T-cell (primary cell): ENCODE data around the gene RASA2. TPM values are rescaled to one million over a fixed set of nuclear protein-coding genes. Genes with fewer than 3 reads are reported as not detected.

Experiments
- ATAC-seq, 4 experiments: fragments of 200-7000 bp in 3 of 4; fragments of 150-1000 bp in 1 of 4; cut with Tn5 transposase; replicated peaks in 1 of 4; 1 replicate in 3 of 4; 2 replicates in 1 of 4; pipeline ENCODE4 v1.10.0; 2021; ENCODE audit warnings: moderate library complexity in 3 of 4, mild to moderate bottlenecking in 2 of 4, moderate number of reproducible peaks in 1 of 4
- CTCF ChIA-PET, 2 donors: fragments of 300-600 bp; sonication (Branson Sonifier 250); formaldehyde crosslinking; loops; one replicate each; lab custom pipeline; 2022; ENCODE audit warnings: antibody characterized with exemption in 2 of 2; lab: Charles Lee
- POLR2A ChIA-PET, 2 donors: fragments of 300-600 bp; sonication (Branson Sonifier 250); formaldehyde crosslinking; loops; one replicate each; lab custom pipeline; 2022; ENCODE audit warnings: antibody characterized with exemption in 2 of 2; lab: Charles Lee
- DNase-seq, 35 experiments: peaks; one replicate each; pipeline versions ENCODE4 v3.0.0 to v3.0.0-alpha.2; 2013 to 2023
- H3K27ac ChIP-seq: one replicate; pipeline ENCODE4 v1.5.1; 2013; ENCODE audit warnings: low read length
- H3K27me3 ChIP-seq, 2 experiments: replicated peaks in 1 of 2; 1 replicate in 1 of 2; 2 replicates in 1 of 2; pipeline versions ENCODE4 v1.6.1 to v1.7.0; 2013; ENCODE audit warnings: low read length in 1 of 2, mixed read lengths in 1 of 2; ENCODE audit not compliant: control insufficient read depth in 2 of 2, insufficient read depth in 2 of 2; ENCODE audit errors: extremely low read depth in 1 of 2
- H3K36me3 ChIP-seq, 2 donors: 1 replicate in 1 of 2; 2 replicates in 1 of 2; pipeline versions ENCODE4 v1.6.1 to v1.7.0; 2013; ENCODE audit warnings: low read length in 1 of 2; ENCODE audit not compliant: control insufficient read depth in 2 of 2, insufficient read depth in 1 of 2; ENCODE audit errors: extremely low read depth in 1 of 2
- H3K4me1 ChIP-seq, 2 experiments: 1 replicate in 1 of 2; 2 replicates in 1 of 2; pipeline versions ENCODE4 v1.6.1 to v1.7.0; 2013; ENCODE audit warnings: low read length in 2 of 2, mixed read lengths in 1 of 2; ENCODE audit not compliant: insufficient read depth in 2 of 2, control insufficient read depth in 1 of 2; ENCODE audit errors: extremely low read depth in 1 of 2
- H3K4me3 ChIP-seq, 2 donors: 1 replicate in 1 of 2; 2 replicates in 1 of 2; pipeline versions ENCODE4 v1.5.1 to v1.7.0; 2013; ENCODE audit warnings: mild to moderate bottlenecking in 2 of 2, low read length in 1 of 2, moderate library complexity in 1 of 2; ENCODE audit not compliant: control insufficient read depth in 1 of 2; ENCODE audit errors: extremely low read depth in 1 of 2
- H3K9me3 ChIP-seq: 2 replicates; pipeline ENCODE4 v1.7.0; 2013
- H3K27ac Mint-ChIP-seq, 2 donors: one replicate each; pipeline ENCODE4 v1.8.0; 2020 to 2021; ENCODE audit warnings: mild to moderate bottlenecking in 2 of 2, mixed read lengths in 2 of 2
- H3K27me3 Mint-ChIP-seq, 2 donors: one replicate each; pipeline ENCODE4 v1.8.0; 2021 to 2022; ENCODE audit warnings: mixed read lengths in 2 of 2
- H3K36me3 Mint-ChIP-seq: one replicate; pipeline ENCODE4 v1.8.0; 2021; ENCODE audit warnings: mixed read lengths
- H3K4me1 Mint-ChIP-seq, 3 donors: one replicate each; pipeline ENCODE4 v1.8.0; 2020 to 2022; ENCODE audit warnings: mixed read lengths in 3 of 3, mild to moderate bottlenecking in 1 of 3
- H3K4me3 Mint-ChIP-seq, 3 donors: one replicate each; pipeline ENCODE4 v1.8.0; 2020 to 2022; ENCODE audit warnings: mild to moderate bottlenecking in 3 of 3, mixed read lengths in 3 of 3, moderate library complexity in 3 of 3
- H3K9me3 Mint-ChIP-seq, 3 donors: one replicate each; pipeline ENCODE4 v1.8.0; 2020 to 2022; ENCODE audit warnings: mixed read lengths in 3 of 3
- whole genome bisulfite sequencing: methylation state at CpG from one replicate; pipeline ENCODE4 v1.1.5; 2013; ENCODE audit warnings: missing lambda C conversion rate; ENCODE audit not compliant: insufficient coverage; 5-methylcytosine and 5-hydroxymethylcytosine counted together
- total RNA-seq, 35 experiments: library from RNA in 6 of 35; stranded (reverse) in 6 of 35; fragments of 120-200 nt in 1 of 35; gene quantifications; one replicate each; pipeline versions ENCODE4 v1.2.1 to v1.2.4 and lab custom pipeline; 2013 to 2026

RASA2 gene
- total RNA-seq, 5 donors from 2014 or later (not counting 1 experiment from before 2014, with no cell fraction given) = 52.7 to 80.0 (median 62.6) TPM

DNA sequence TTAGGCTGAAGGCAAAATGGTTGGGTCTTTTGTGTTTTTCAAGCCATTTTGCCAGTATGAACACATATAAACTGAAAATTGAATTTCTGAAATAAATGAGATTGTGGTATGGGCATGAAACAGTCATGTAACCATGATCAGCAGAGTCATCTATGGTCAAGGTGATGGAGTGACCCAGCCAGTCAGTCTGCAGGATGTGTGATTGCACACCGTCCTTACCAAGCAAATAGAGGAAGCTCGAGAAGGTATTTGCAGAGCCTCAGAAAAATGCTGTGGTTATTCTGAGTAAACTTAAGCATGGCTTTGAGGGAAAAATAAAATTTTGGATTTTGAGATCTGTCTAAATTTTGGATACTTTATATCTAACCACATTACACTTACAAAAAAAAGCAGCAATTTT lies 155.4 kb downstream of the RASA2 start:
- DNase-seq (no peak), ATAC-seq (no peak)
- WGBS = 40% methylated on average over 1 of the region's 2 CpGs
- Histone ChIP-seq H3K27ac (no peak overlapping the region), H3K4me3 (no peak overlapping the region), H3K36me3 (no peaks in the 10 kb centered on the region), H3K9me3 (no peaks in the 10 kb centered on the region), H3K27me3 (peaks cover 0 to 4% of the 10 kb centered on the region in 2 experiments), H3K4me1 (no peaks in the 10 kb centered on the region)
- CTCF ChIA-PET = interaction anchor here in 1 of 2 donors (0.6 kb wide), 1 partner anchor 182 kb away, joined by 3 read pairs; no protein-coding TSS in a partner anchor
- Mint-ChIP-seq H3K27me3 (no peaks in the 10 kb centered on the region), H3K36me3 (no peaks in the 10 kb centered on the region), H3K9me3 (no peaks in the 10 kb centered on the region), H3K4me1 (no peaks in the 10 kb centered on the region), H3K4me3 (no peak overlapping the region), H3K27ac (no peak overlapping the region)
- POLR2A ChIA-PET = no interaction called here

DNA sequence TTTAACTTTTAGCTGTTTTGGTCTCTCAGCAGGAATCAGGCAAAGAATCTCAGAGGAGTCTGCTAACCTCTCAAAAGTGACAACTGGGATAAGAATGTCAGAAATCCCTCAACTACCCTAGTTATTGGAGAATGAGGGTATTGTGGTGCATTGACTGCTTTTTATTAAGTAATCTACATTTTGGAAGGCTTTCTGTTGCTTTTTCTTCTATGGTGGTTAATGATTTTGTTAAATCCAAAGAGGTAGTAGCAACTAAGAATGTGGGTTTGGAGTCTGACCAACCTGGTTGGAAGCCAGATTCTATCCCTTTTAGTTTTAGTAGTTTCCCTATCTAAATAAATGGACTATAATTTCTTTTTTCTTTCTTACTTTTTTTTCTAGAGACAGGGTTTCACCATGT lies 156.6 kb downstream of the RASA2 start:
- H3K27me3 ChIP-seq = peaks cover 0 to 4% of the 10 kb centered on the region in 2 experiments
- no peaks in the 10 kb centered on the region for H3K4me1 ChIP-seq

DNA sequence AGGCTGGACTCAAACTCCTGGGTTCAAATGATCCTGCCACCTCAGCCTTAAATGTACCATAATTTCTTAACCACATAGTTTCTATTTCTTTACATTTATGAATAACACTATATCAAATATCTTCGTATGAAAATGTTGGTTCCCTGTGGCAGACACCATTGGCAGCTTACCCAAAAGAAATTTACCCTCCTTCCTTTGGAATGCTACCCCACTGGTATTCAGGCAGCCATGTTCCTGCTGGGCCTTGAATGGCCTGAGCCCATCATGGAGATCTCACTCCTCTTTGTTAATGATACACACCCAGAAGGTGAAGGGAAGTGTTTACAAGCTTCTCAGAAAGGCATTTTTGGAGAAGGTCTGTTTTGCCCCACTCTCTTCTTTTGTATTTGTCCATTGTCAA lies 157.0 kb downstream of the RASA2 start:
- peaks cover 0 to 4% of the 10 kb centered on the region in 2 experiments for H3K27me3 ChIP-seq
- Mint-ChIP-seq H3K27me3 (no peaks in the 10 kb centered on the region), H3K27ac (no peak overlapping the region), H3K36me3 (no peaks in the 10 kb centered on the region), H3K4me3 (no peak overlapping the region), H3K4me1 (no peaks in the 10 kb centered on the region), H3K9me3 (no peaks in the 10 kb centered on the region)
- no peaks in the 10 kb centered on the region for H3K9me3 ChIP-seq
- no peak overlapping the region for H3K27ac ChIP-seq
- CTCF ChIA-PET = no interaction called here
- ATAC-seq (no peak), DNase-seq (no peak)
- POLR2A ChIA-PET = no interaction called here
- H3K4me1 ChIP-seq = no peaks in the 10 kb centered on the region
- no peak overlapping the region for H3K4me3 ChIP-seq
- WGBS = no CpG with 5 or more reads among the region's 1 CpG
- no peaks in the 10 kb centered on the region for H3K36me3 ChIP-seq

More for the DNA sequence above, 156.6 kb downstream of the RASA2 start:
- Mint-ChIP-seq H3K27ac (no peak overlapping the region), H3K27me3 (no peaks in the 10 kb centered on the region), H3K4me3 (no peak overlapping the region), H3K4me1 (no peaks in the 10 kb centered on the region), H3K9me3 (no peaks in the 10 kb centered on the region), H3K36me3 (no peaks in the 10 kb centered on the region)
- Histone ChIP-seq H3K27ac (no peak overlapping the region), H3K4me3 (no peak overlapping the region), H3K36me3 (no peaks in the 10 kb centered on the region), H3K9me3 (no peaks in the 10 kb centered on the region)
- ATAC-seq (no peak), DNase-seq (no peak)
- POLR2A ChIA-PET = no interaction called here
- CTCF ChIA-PET = no interaction called here

GRCh38 chr3:141644931-141645330 lies 158.1 kb downstream of the RASA2 start:
- Mint-ChIP-seq H3K9me3 (no peaks in the 10 kb centered on the region), H3K27ac (no peak overlapping the region), H3K4me1 (no peaks in the 10 kb centered on the region), H3K4me3 (no peak overlapping the region), H3K36me3 (no peaks in the 10 kb centered on the region), H3K27me3 (no peaks in the 10 kb centered on the region)
- ChIA-PET POLR2A (interaction anchor here in 1 of 2 donors (0.5 kb wide), 1 partner anchor 203 kb away, joined by 3 read pairs; no protein-coding TSS in a partner anchor), CTCF (interaction anchor here (0.5 to 0.7 kb wide), 4 partner anchors 166 to 1184 kb away, joined by 3 to 9 read pairs (median 4); no protein-coding TSS in a partner anchor)
- Histone ChIP-seq H3K9me3 (no peaks in the 10 kb centered on the region), H3K4me1 (no peaks in the 10 kb centered on the region), H3K27ac (no peak overlapping the region), H3K4me3 (no peak overlapping the region), H3K36me3 (no peaks in the 10 kb centered on the region), H3K27me3 (peaks cover 0 to 4% of the 10 kb centered on the region in 2 experiments)
- ATAC-seq (peak; percentile 59 to 76 (median 62)), DNase-seq (peak; percentile 10 to 69 (median 51))
- WGBS = 37% methylated on average over 5 of the region's 5 CpGs

- ChIA-PET CTCF (interaction anchor here in 1 of 2 donors (0.7 kb wide), 1 partner anchor 258 kb away, joined by 3 read pairs; no protein-coding TSS in a partner anchor), POLR2A (no interaction called here)
- Histone ChIP-seq H3K27ac (no peak overlapping the region), H3K36me3 (no peaks in the 10 kb centered on the region), H3K4me1 (no peaks in the 10 kb centered on the region), H3K9me3 (no peaks in the 10 kb centered on the region), H3K27me3 (peaks cover 0 to 4% of the 10 kb centered on the region in 2 experiments), H3K4me3 (no peak overlapping the region)
- no peaks in the 10 kb centered on the region for H3K27me3 Mint-ChIP-seq
- DNase-seq = peak in 1 of 35 experiments; percentile 7
- no peaks in the 10 kb centered on the region for H3K36me3 Mint-ChIP-seq
- no peak overlapping the region for H3K4me3 Mint-ChIP-seq
- WGBS = 83% methylated on average over 1 of the region's 8 CpGs
- no peak overlapping the region for H3K27ac Mint-ChIP-seq
- no peaks in the 10 kb centered on the region for H3K4me1 Mint-ChIP-seq
- H3K9me3 Mint-ChIP-seq = no peaks in the 10 kb centered on the region
- peak in 1 of 4 experiments; percentile 29 for ATAC-seq
These were observed 160.1 kb downstream of the RASA2 start for GRCh38 chr3:141646760-141647561.

DNA sequence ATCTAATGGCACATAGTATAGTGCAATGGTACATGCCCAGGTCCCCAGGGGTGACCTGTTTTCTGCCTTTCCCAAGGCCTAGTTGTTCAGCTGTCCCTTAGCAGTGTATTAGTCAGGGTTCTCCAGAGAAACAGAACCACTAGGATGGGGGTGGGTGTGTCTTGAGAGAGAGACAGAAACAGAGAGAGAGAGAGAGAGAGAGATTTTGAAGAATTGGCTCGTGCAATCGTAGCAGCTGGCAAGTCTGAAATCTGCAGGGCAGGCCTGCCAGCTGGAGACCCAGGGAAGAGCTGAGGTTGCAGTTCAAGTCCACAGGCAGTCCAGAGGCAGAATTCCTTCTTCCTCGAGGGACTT lies 160.7 kb downstream of the RASA2 start:
- ChIA-PET CTCF (interaction anchor here (0.6 kb wide), 2 partner anchors 345 to 629 kb away, joined by 3 read pairs; no protein-coding TSS in a partner anchor), POLR2A (no interaction called here)
- H3K27ac ChIP-seq = no peak overlapping the region
- DNase-seq = no peak
- no peaks in the 10 kb centered on the region for H3K4me1 ChIP-seq
- no peak overlapping the region for H3K4me3 ChIP-seq
- no peaks in the 10 kb centered on the region for H3K27me3 Mint-ChIP-seq
- no peaks in the 10 kb centered on the region for H3K36me3 ChIP-seq
- H3K27ac Mint-ChIP-seq = no peak overlapping the region
- H3K27me3 ChIP-seq = peaks cover 0 to 4% of the 10 kb centered on the region in 2 experiments
- no peaks in the 10 kb centered on the region for H3K36me3 Mint-ChIP-seq
- no peak for ATAC-seq
- H3K9me3 ChIP-seq = no peaks in the 10 kb centered on the region
- no peaks in the 10 kb centered on the region for H3K4me1 Mint-ChIP-seq
- H3K4me3 Mint-ChIP-seq = no peak overlapping the region
- no peaks in the 10 kb centered on the region for H3K9me3 Mint-ChIP-seq
- 85% methylated on average over 3 of the region's 3 CpGs for WGBS
